HUDEP-2 (cell line): Measurements from ENCODE around the gene VPS13A.
A peak's percentile ranks its signal among the peaks of the same experiment; 100 is the strongest.

ENCODE experiments used
- DNase-seq, 76 experiments: peaks; one replicate each; lab custom pipeline; 2025; ENCODE audit not compliant: unreplicated experiment in 76 of 76; lab: John Stamatoyannopoulos, UW

The VPS13A gene

DNA sequence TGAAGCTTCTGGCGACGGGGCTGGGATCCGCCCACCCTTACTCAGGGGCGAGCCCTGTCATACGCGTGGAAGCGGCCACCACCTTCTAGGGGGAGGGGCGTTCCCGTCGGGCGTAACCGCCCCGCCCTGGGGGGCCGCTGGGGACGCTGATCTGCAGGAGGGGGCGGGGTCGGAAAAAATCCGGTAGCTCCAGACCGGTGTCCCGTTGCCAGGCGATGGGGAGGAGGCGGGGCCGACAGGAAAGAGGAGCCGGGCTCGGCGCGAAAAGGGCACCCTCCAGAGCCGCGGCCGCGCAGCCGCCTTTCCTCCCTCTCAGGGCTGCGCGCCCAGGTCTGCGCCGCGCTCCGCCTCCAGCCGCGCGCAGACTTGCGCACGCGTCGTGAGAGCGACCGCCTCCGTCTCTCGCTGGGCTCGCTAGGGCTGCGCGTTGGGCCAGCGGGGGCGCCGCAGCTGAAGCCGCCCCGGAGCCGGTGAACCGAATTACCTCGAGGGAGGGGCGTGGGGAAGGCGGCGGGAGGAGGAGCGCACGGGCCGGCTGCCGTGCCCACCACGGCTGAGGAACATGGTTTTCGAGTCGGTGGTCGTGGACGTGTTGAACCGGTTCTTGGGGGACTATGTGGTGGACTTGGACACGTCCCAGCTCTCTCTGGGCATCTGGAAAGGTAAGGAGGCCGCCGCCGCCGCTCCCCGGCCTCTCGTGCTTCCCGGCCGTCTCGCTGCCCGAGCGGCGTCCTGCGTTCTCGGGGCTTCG lies at the start of gene VPS13A:
TSS of gene VPS13A (plus strand) at position 392 of the 751 bp plus-strand sequence. CDS start at position 563, 171 bp downstream.
- DNase-seq: peak; percentile 31 to 98 (median 96)

DNA sequence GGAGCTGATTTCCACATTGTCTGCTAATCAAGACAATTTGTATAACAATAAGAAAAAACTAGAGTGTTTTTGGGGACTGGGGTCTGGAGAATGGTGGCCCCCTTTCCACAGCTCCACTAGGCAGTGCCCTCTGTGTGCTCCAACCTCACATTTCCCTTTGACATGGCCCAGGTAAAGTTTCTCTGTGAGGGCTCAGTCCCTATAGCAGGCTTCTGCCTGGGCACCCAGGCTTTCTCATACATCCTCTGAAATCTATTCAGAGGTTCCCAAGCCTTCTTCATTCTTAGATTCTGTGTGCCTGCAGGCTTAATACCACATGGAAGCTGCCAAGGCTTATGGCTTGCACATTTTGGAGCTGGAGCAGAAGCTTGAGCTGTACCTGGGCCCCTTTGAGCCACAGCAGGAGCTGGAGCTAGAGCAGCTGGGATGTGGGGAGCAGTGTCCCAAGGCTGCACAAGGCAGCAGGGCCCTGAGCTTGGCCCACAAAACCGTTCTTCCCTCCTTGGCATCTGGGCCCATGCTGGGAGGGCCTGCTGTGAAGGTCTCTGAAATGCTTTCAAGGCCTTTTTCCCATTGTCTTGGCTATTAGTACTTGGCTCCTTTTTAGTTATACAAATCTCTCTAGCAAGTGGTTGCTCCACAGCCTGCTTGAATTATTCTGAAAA lies 49.1 kb upstream of the VPS13A start:
- DNase-seq: no peak

DNA sequence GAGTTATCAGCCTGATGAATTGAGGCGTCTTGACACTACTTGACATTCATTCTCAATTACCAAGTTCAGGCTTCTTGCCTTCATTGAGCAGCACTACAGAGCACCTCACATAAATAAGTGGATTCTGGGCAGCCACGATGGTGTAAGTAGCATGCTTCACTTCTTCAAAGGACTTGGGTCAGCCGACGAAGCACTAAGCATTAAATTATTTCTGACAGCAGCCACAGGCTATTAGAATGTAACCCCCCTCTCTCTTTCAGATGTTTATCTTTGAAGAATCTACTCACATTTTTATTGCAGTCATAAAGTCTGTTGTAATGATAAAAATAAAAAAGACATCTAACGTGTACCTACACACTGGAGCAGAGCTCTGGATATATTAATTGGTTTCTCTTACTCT lies 45.9 kb upstream of the VPS13A start:
- no peak for DNase-seq

DNA sequence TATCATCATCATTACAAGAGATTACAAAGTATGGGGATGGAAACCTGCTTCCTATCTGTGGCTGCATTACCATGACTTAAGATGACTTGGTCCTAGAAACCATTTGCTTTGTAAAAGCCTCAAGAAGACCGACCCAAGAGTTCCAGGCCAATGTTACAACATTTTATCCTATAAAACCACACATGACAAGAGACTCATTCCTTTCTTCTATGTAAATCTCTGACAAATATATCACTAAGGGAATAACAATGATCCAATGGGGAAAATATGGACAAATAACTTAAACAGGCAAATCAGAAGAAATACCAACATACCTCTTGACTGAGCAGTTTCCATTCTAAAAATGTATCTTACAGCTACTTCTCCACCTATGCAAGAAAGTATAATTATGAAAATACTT lies 44.3 kb upstream of the VPS13A start:
- DNase-seq: no peak

DNA sequence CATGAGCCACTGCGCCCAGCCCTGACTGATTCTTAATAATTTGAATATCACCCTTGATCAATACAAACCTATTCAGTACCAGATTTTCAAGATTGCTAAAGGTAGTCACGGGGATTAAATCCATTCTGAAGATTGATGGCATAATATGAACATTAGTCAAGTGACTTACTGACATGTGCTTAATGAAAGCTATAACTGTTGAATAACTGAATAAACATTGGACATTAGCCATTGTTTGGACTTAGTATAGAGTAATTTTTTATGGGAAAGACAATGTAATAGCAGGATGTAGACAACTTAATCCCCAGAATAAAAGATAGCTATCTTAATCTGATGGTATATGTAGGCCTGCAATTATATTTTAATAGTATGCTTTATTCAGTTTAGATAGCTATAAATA lies 35.0 kb upstream of the VPS13A start:
- no peak for DNase-seq

DNA sequence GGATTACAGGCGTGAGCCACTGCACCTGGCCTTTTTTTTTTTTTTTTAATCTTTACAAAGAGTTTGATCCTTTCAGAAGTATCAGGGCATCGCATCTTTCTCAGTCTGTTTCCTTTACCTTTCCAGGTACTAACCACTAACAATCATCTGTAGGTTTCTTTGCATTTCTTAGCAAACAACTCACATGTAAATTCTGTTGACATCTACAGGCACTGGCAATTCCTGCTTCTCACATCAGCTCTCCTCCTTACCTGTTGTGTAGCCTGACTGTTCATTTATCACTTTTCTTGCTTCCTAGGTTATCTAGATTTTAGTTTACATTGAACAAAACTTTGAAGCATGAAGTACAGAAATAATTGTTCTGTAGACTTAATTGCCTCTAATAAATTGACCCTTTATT lies 27.5 kb upstream of the VPS13A start:
- DNase-seq: no peak

DNA sequence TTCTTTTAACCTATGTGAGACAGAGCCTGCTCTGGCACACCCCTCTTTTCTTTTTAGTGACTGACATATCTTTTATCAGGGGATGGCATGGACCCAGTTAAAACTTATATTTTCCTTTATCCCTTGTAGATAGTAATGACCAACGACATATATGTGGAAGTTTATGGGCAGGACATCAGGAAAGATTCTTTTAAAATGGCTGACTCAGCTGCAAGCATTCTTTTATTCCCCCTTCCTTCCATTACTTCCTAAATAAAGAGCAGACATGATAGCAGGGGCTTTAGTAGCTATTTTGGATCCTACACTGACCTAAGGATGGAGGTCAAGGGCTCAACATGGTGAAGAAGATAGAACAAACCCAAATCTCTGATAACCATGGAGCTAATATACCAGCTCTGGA lies 25.0 kb upstream of the VPS13A start:
- DNase-seq: no peak

DNA sequence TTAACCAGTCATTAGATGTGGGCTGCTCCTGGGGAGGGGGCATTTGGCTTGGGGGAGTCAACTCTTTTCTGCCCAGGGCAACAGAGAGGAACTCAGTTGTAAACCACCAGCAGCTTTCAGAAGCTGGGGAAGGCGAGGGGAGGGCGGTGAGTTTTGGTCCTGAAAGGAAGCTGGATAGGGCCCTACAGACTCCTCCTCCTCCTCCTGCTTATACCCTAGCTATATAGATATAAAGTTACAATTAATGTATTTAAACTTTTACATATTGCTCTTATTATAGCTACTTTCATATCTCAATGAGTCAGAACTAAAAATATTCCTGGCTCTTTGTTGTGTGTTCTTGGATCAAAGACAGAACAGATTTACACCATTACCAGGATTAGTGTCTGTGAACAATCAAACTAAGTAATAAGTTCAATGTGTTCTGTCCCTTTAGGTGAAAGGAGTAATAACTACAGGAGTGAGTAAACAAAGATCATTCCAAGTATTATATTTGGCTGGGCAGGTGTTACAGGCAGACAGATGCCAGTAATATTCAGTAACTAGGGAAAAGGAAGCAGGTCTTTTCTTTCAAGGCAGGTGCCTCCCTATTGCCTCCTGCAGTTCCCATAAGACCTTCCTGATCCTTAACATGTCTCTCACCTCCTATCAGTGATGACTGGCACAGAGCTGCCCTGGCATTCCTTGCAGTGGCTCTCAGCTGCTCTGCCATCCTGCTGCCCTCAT lies 20.5 kb upstream of the VPS13A start:
- DNase-seq: no peak

DNA sequence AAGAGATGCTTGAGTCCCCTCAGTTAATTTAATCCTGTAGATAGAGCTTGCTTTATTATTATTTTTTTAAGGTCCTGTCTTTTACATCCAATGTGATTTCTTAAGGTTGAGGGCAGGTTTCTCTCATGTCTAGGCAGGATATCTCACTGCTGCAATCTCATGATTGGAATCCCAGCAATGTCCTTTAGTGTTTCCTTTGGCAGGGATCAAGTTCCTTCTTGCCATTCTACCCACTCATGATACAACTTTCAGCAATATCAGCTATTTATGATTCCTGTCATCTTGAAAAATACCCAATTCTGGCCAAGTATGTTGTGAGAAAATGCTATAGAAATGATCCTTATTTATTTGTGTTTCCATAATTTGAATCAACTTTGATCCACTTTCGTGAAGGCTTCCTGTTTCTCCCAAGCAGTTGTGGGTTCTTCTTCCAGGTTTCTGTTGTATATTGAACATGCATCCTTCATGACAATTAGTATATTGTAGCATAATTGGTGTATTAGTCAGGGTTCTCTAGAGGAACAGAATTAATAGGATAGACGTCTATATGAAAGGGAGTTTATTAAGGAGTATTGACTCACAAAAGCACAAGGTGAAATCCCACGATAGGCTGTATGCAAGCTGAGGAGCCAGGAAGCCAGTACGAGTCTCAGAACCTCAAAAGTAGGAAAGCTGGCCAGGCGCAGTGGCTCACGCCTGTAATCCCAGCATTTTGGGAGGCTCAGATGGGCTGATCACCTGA lies 18.4 kb upstream of the VPS13A start:
- DNase-seq: no peak

DNA sequence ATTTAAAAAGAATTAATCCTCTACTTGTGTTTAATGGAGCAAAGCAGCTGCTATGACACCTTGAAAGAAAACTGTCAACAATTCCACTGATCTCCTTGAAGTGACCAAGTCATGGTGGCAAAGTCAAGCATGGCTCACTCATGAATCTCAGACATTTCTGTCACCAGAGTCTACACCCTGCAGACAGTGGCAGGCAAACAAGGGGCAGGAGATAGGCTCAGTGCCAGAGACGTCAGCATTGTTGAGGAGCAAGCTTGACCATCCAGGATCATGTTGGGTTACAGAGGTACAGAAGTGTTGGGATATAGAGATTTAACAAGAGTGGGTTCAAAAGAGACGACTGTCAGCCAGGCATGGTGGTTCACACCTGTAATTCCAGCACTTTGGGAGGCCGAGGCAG lies 16.1 kb upstream of the VPS13A start:
- peak in 17 of 76 experiments; percentile 2 to 24 (median 9) for DNase-seq

DNA sequence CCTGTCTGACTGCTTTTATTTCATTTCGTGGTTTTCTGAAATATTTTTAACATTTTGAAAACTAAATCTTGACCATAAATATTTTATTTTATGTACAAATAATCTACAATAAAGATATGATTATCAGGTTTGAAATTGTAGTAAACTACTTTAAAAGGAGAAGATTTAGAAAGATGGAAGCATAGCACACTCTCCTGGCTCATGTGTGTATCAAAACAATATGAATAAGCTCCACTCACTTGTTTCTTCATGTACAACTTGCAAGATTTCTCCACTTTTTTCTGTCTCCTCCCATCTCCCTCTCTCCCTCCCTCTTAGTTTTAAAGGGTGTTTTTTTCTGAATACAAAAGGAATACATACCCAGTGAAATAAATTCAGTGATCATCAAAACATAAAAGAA lies 15.4 kb upstream of the VPS13A start:
- DNase-seq: no peak

DNA sequence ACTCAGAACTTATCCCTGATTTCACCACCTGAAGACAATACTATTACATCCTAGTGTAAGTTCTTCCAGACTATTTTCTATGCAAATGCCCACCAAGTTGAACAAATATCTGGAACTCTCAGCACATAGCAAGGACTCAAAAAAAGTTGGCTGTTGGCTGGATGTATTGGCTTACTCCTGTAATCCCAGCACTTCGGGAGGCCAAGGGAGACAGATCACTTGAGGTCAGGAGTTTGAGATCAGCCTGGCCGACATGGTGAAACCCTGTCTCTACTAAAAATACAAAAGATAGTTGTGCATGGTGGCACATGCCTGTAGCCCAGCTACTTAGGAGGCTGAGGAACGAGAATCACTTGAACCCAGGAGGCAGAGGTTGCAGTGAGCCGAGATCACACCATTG lies 15.0 kb upstream of the VPS13A start:
- DNase-seq: no peak

DNA sequence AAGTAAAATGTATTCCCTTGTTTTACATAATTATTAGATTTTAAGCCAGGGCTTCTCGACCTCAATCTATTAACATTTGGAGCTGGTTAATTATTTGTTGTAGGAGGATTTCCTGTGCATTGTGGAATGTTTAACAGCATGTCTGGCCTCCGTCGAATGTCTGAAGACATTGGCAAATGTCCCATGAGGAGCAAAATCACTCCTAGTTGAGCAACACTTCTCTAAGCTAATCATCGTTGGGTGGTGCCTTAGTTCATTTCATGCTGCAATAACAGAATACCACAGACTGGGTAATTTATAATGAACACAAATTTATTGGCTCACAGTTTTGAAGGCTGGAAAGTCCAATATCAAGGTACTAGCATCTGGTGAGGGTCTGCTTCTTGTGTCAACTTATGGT lies 13.4 kb upstream of the VPS13A start:
- DNase-seq: no peak

DNA sequence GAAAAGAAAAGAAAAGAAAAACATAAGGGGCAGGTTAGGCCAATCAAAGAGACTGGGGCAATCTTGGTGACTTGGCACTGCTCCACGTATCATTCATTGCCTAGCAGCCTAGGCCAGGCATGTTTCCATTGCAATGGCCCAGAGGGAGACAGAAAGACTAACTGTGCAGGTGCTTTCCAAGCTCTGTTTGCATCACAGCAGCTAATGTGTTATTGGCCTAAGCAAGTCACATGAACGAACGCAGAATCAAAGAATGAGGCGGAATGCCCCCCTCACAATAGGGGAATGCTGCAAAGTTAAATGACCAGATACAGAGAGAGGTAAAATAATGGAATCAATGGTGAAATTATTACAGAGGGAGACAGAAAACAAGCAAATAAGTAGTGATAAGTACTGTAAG lies 11.1 kb upstream of the VPS13A start:
- DNase-seq: peak in 1 of 76 experiments; percentile 8

DNA sequence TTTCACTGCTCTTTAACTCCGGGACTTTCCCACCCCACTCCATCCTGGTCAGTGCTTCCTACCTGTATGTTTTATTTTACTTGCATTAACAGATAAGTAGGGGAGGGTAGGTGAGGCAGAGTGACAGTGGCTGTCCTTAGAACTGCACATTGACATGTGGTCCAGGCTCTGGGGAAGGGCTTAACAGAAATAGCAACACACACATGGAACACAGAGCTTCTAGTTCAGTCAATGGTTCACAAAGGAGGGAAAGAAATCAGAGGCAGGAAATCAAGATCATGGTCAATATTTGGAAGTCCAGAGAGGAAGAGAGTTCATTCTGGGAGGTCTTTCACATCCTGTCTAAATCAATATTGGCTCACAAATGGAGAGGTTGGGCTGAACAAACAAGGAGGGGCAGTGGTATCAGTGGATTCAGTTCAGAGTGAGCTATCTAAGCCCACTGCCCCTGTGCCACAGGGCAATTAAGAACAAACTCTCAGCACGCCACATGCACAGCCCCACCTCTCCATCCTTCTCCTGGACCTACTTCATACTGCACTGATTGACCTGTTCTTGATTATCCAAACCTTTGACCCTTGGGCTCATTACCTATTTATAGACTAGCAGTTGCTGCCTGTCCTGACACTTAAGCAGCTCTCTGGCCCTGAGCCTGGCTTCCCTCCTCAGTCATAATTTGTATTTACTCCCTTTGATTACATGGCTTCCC lies 6.2 kb upstream of the VPS13A start:
- no peak for DNase-seq

DNA sequence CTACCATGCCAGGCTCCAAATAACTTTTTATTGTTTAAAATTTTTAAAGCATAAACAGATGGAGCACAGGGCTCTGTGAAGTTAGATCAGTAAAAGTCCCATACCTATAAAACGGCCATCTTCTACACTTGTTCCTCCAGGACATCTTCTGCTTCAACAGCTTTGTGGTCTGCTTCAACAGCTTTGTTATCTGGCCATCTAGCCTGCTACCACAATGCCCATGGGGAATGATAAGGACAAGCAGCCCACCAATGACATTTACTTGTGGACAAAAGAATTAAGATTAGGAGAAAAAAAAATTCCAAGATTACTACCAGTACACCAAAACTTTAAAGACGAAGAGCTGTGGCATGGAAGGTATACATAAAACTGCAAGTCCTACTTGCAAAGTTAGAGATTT lies 2.2 kb upstream of the VPS13A start:
- DNase-seq: peak in 24 of 76 experiments; percentile 8 to 54 (median 24)

DNA sequence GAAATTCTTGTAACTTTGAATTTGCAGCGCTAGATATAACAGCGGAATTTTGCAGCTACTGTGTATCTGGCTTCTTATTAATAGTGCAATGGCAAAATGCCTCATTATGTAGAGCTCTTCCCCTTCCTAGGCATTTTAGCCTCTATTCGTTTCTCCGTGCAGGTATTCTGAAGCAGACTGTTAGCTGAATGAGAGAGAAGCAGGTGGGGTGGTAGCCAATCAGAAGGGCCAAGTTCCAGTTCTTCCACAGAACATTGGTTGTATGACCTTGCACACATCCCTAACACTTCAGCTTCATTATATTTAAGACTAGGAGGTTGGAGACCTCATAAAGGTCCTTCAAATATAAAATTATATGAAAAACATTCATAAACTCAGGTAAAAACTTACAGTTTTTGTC lies 1.2 kb upstream of the VPS13A start:
- no peak for DNase-seq

DNA sequence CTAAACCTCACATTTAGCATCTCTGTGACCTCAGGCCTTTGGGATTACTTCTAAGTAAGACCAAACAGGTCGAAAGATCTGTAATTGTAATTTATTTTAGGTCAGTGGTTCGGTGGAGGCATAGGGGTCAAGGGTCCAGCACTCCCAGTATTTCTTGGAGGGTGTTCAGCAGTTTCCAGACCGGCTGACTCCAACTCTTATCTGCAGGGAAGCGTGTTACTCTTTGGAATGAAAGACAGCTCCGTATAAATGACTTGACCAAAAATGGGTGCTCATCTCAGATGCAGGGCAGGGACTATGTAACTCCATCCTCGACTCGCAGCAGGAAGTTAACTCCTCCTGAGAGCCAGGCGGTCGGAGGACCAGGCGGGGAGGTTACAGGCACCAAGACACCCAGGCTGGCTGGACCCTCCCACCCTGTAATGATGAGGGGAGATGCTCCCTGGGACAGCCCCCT lies 620 bp upstream of the VPS13A start:
- DNase-seq: peak in 2 of 76 experiments; percentile 26 to 79

DNA sequence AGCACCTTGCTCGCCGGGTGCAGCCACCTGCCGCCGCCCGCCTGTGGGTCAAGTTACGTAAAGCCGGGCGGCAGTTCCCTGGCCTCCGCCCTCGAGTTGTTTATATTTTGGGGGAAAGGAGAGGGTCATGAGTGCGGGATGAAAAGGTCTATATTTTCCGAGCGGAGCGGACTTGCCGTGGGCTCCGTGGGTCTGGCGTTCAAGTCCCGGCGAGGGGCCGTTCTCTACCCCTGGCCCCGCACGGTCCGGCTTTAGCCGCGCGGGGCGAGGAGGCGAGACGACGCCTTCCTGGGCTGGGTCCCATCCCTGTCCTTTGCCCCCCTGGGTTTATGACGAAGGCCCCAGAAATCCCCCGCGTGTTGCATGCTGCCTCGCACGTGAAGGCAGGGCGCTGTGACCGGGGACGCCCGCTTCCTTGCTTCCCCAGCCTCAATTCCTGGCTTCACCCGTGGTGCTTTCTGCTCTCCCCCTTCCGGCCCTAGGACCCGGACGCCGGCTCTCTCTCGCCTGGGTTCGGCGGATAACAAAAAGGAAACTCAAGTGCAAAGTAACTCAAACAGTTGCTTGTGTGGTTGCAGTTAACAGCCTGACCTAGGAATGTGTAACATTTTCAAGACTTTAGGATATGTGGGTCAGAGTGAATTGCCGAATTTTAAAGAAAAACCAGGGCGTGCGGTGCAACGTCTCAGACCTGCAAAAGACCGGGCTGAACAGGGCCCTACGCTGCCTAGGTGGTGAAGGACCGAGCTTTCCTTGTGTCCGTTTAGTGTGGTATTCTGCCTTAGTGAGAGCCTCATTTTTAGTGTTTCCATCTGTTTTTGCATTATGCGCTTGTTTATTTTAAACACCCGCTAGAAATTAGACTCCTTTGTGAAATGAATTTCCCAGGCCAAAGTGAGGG lies 810 bp downstream of the VPS13A start:
- peak in 30 of 76 experiments; percentile 5 to 55 (median 30) for DNase-seq
